HG03139 (cell line): Measurements from ENCODE around the gene OR7C1.
"Not testable (repeated sequence)": the region's sequence is repeated elsewhere in the genome, so short reads cannot be mapped to it uniquely, and the experiment has no call there.

Experiments used
- ATAC-seq: cut with Tn5 transposase; IDR thresholded peaks from one replicate; pipeline ENCODE4 v1.9.1; 2021; ENCODE audit not compliant: unreplicated experiment

The OR7C1 gene

GRCh38 chr19:14835011-14835410 lies at the start of gene OR7C1, which contains the start of gene OR7A5:
Gene OR7C1, minus strand, starts transcription at chr19:14835185. Its CDS starts 35,049 bp downstream, at chr19:14800136.
Gene OR7A5, minus strand, starts transcription at chr19:14835185. Its CDS starts 6,944 bp downstream, at chr19:14828241.
- ATAC-seq, result no peak

- ATAC-seq, result no peak
Observed at GRCh38 chr19:14871619-14872230, 36.7 kb upstream of the OR7C1 start.

- no peak for ATAC-seq
Observed at GRCh38 chr19:14868497-14868896, 33.5 kb upstream of the OR7C1 start.

- ATAC-seq, result no peak
Observed at GRCh38 chr19:14848822-14849221, 13.8 kb upstream of the OR7C1 start, which contains the start of gene OR7A10. Gene OR7A10, minus strand, starts transcription at chr19:14848922. Its CDS starts 7,045 bp downstream, at chr19:14841877.

GRCh38 chr19:14843578-14843977 lies 8.6 kb upstream of the OR7C1 start:
- no peak for ATAC-seq

GRCh38 chr19:14843169-14843568 lies 8.2 kb upstream of the OR7C1 start:
- no peak for ATAC-seq

- ATAC-seq, result no peak
Observed at GRCh38 chr19:14840206-14840605, 5.2 kb upstream of the OR7C1 start.

GRCh38 chr19:14837391-14837790 lies 2.4 kb upstream of the OR7C1 start:
- ATAC-seq, result no peak

- ATAC-seq, result no peak
Observed at GRCh38 chr19:14830702-14831101, 4.3 kb downstream of the OR7C1 start.

- ATAC-seq, result no peak
Observed at GRCh38 chr19:14826006-14826405, 9.0 kb downstream of the OR7C1 start.

- ATAC-seq, result no peak
Observed at GRCh38 chr19:14821937-14822336, 13.0 kb downstream of the OR7C1 start.

GRCh38 chr19:14818588-14818987 lies 16.4 kb downstream of the OR7C1 start:
- no peak for ATAC-seq

GRCh38 chr19:14817052-14817451 lies 17.9 kb downstream of the OR7C1 start:
- ATAC-seq, result no peak

- ATAC-seq, result no peak
Observed at GRCh38 chr19:14814982-14815652, 19.9 kb downstream of the OR7C1 start.

- ATAC-seq, result no peak
Observed at GRCh38 chr19:14809272-14810057, 25.5 kb downstream of the OR7C1 start.

GRCh38 chr19:14804765-14805164 lies 30.2 kb downstream of the OR7C1 start:
- ATAC-seq, result no peak

- ATAC-seq, result no peak
Observed at GRCh38 chr19:14798760-14799159, 36.2 kb downstream of the OR7C1 start.

- ATAC-seq, result no peak
Observed at GRCh38 chr19:14796021-14796420, 39.0 kb downstream of the OR7C1 start.

- ATAC-seq, result no peak
Observed at GRCh38 chr19:14795078-14795721, 39.8 kb downstream of the OR7C1 start.

- ATAC-seq, result not testable (repeated sequence)
Observed at GRCh38 chr19:14792250-14792649, 42.7 kb downstream of the OR7C1 start.

GRCh38 chr19:14786421-14786851 lies 48.5 kb downstream of the OR7C1 start:
- no peak for ATAC-seq
